Esophagus squamous epithelium (tissue), 5 donors: ENCODE measurements around the gene PTPRT. TPM values are rescaled to one million over a fixed set of nuclear protein-coding genes. Genes with fewer than 3 reads are reported as not detected.

Experiments used
- DNase-seq: peaks from one replicate; lab custom pipeline; 2025; lab: John Stamatoyannopoulos, UW
- H3K27ac ChIP-seq, 4 donors: fragments of 200-600 bp; sonication (generic); one replicate each; pipeline ENCODE4 v1.5.1; 2016 to 2019; ENCODE audit warnings: mild to moderate bottlenecking in 1 of 4
- H3K27me3 ChIP-seq, 4 donors: fragments of 200-600 bp; sonication (generic); 1 replicate in 3 of 4; 2 replicates in 1 of 4; pipeline versions ENCODE4 v1.5.1 to v1.6.0; 2017 to 2021; ENCODE audit warnings: antibody characterized with exemption in 1 of 4
- H3K36me3 ChIP-seq, 3 donors: fragments of 200-600 bp; sonication (generic); one replicate each; pipeline ENCODE4 v1.5.1; 2016 to 2019
- H3K4me1 ChIP-seq, 3 donors: fragments of 200-600 bp; sonication (generic); one replicate each; pipeline ENCODE4 v1.5.1; 2017 to 2019
- H3K4me3 ChIP-seq, 4 donors: fragments of 200-600 bp; sonication (generic); 1 replicate in 3 of 4; 2 replicates in 1 of 4; pipeline ENCODE4 v1.5.1; 2016 to 2019; ENCODE audit warnings: mild to moderate bottlenecking in 2 of 4, moderate library complexity in 1 of 4
- H3K9me3 ChIP-seq, 3 donors: fragments of 200-600 bp; sonication (generic); one replicate each; pipeline ENCODE4 v1.5.1; 2016 to 2019
- CTCF ChIP-seq, 6 experiments: fragments of 450-650 bp in 4 of 6; fragments of 200-600 bp in 2 of 6; sonication (generic) in 2 of 6; IDR thresholded peaks; one replicate each; pipeline ENCODE4 v1.5.1; 2016 to 2019; ENCODE audit warnings: antibody characterized with exemption in 6 of 6, mild to moderate bottlenecking in 4 of 6, moderate library complexity in 4 of 6
- POLR2A ChIP-seq, 4 donors: fragments of 450-650 bp; IDR thresholded peaks; one replicate each; pipeline ENCODE4 v1.6.1; 2017; ENCODE audit warnings: antibody characterized with exemption in 4 of 4, mild to moderate bottlenecking in 4 of 4, moderate library complexity in 3 of 4
- WGBS, 2 donors: methylation state at CpG; one replicate each; pipeline ENCODE4 v1.1.5; 2018; 5-methylcytosine and 5-hydroxymethylcytosine counted together
- intact Hi-C: fragments of 100-400 bp; cut with DNase I; formaldehyde crosslinking; loops from one replicate; pipeline ENCODE4 v1.15.0; 2022
- total RNA-seq, 4 donors: library from RNA; depleted of rRNA; stranded (reverse); fragments of >200 nt; gene quantifications; one replicate each; pipeline ENCODE4 v1.1.0, GENCODE V29; 2016
- donor health status: DM: yes; HTN: yes; CAD: no.

The PTPRT gene
- total RNA-seq, 4 donors from 2014 or later: under 0.01 to 0.06 TPM; not detected in 2

DNA sequence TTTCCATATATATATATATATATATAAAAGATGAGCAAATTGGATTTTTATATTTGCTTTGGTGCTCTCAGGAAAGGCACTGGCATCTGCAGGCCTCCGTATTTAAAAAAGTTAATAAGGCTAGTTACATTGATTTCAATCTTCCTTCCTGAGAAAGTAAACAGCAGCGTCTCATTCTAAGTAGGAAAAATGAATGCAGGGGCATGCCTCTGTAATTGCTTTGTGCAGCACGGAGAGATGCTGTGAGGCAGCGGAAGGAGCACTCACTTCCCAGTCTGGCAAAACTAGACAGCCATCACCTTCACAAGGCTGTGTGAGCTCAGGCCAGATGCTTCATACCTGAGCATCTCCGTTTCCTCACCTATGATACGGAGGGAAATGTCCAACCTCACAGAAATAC, 303.7 kb downstream of the PTPRT start:
- intact Hi-C loops: no loop called here
- Histone ChIP-seq H3K36me3 (no peaks in the 10 kb centered on the region), H3K4me1 (no peaks in the 10 kb centered on the region), H3K9me3 (no peaks in the 10 kb centered on the region), H3K27me3 (no peaks in the 10 kb centered on the region), H3K4me3 (no peak overlapping the region), H3K27ac (no peak overlapping the region)
- WGBS, 2 donors: 46 to 52% methylated on average over 6 of the region's 6 CpGs
- DNase-seq: no peak
- TF ChIP-seq POLR2A (IDR thresholded peaks at IDR 0.05) (no peak), CTCF (IDR thresholded peaks at IDR 0.05) (no peak)

- H3K27ac ChIP-seq: no peak overlapping the region
- TF ChIP-seq CTCF (IDR thresholded peaks at IDR 0.05): no peak
- TF ChIP-seq POLR2A (IDR thresholded peaks at IDR 0.05): no peak
- H3K36me3 ChIP-seq: no peaks in the 10 kb centered on the region
- H3K9me3 ChIP-seq: no peaks in the 10 kb centered on the region
- no peak for DNase-seq
- no peaks in the 10 kb centered on the region for H3K4me1 ChIP-seq
- 43 to 51% methylated on average over 2 of the region's 2 CpGs for WGBS, 2 donors
- no peak overlapping the region for H3K4me3 ChIP-seq
- intact Hi-C loops: no loop called here
- no peaks in the 10 kb centered on the region for H3K27me3 ChIP-seq
Observed at GRCh38 chr20:42875581-42875980, 314.1 kb downstream of the PTPRT start.

DNA sequence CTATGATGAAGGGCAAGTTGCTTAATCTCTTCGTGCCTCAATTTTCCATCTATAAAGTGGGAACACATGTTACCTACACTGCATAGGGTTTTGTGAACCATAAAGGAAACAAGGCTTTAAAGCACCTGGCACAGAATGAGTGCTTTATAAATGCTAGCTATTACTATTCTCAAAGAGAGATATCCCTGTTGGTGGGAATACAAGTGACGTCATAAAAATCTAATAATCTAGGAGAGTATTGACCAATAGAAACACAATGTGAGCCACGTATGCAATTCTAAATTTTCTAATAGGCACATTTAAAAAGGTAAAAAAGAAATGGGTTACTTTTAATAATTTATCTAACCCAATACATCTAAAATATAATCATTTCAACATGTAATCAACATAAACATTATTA, 316.4 kb downstream of the PTPRT start:
- DNase-seq: no peak
- Histone ChIP-seq H3K4me3 (no peak overlapping the region), H3K4me1 (no peaks in the 10 kb centered on the region), H3K27me3 (no peaks in the 10 kb centered on the region), H3K27ac (no peak overlapping the region), H3K9me3 (no peaks in the 10 kb centered on the region), H3K36me3 (no peaks in the 10 kb centered on the region)
- intact Hi-C loops: no loop called here
- 65 to 71% methylated on average over 3 of the region's 3 CpGs for WGBS, 2 donors
- TF ChIP-seq POLR2A (IDR thresholded peaks at IDR 0.05): no peak
- no peak for TF ChIP-seq CTCF (IDR thresholded peaks at IDR 0.05)

DNA sequence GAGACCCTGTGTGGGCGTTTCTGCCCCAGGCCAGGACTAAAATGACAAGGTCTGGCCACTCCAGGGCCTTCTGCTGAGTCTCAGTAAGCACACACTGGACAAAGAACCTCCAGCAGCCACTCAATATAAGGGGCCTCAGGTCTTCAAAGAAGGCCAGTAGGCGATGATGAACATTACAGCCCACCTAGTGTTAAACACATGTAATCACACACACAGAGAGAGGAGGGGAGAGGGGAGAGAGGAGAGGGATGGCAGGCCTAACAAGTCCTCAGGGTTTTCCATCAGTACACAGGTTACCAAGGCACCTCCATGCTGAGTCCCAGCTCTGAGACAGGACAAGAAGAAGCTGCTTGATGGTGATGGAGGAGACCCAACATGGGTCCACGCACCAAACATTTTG, 325.6 kb downstream of the PTPRT start:
- no peaks in the 10 kb centered on the region for H3K9me3 ChIP-seq
- no peak for TF ChIP-seq POLR2A (IDR thresholded peaks at IDR 0.05)
- no peak for TF ChIP-seq CTCF (IDR thresholded peaks at IDR 0.05)
- no peaks in the 10 kb centered on the region for H3K4me1 ChIP-seq
- no peak overlapping the region for H3K4me3 ChIP-seq
- intact Hi-C loops: no loop called here
- no peak overlapping the region for H3K27ac ChIP-seq
- DNase-seq: no peak
- H3K36me3 ChIP-seq: no peaks in the 10 kb centered on the region
- 46 to 59% methylated on average over 2 of the region's 3 CpGs for WGBS, 2 donors
- H3K27me3 ChIP-seq: no peaks in the 10 kb centered on the region

DNA sequence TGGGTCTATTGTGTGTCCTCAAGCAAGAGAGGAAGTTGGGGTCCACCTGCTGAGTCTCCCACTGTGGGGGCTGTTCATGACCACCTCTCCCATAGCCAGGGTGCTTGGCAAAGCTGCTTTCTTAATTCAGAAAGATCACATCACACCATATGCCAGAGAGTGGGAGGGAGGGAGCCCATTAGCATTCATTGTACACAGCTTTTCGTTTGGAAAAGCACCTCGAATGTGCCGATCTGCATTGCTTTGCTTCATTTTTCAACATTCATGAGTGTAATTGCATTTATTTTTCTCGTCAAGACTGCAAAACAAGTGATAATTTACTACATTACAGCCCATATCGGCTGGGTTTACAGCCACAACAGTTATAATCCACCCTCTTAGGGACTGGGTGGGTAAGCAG, 327.3 kb downstream of the PTPRT start:
- intact Hi-C loops: no loop called here
- no peak for DNase-seq
- Histone ChIP-seq H3K36me3 (no peaks in the 10 kb centered on the region), H3K27me3 (no peaks in the 10 kb centered on the region), H3K4me3 (no peak overlapping the region), H3K4me1 (no peaks in the 10 kb centered on the region), H3K27ac (no peak overlapping the region), H3K9me3 (no peaks in the 10 kb centered on the region)
- WGBS, 2 donors: 47 to 52% methylated on average over 5 of the region's 5 CpGs
- TF ChIP-seq CTCF (IDR thresholded peaks at IDR 0.05): no peak
- TF ChIP-seq POLR2A (IDR thresholded peaks at IDR 0.05): no peak
